SK-N-SH treated with all-trans-retinoic acid at 6 μM for 48 hours (cell line): ENCODE measurements around the gene PCDHGB2.

Source experiments
- ARNTL ChIP-seq: fragments of 450-650 bp; formaldehyde crosslinking; IDR thresholded peaks from 2 replicates; pipeline ENCODE4 v1.5.0; 2020; ENCODE audit warnings: low read depth, mild to moderate bottlenecking, moderate library complexity, borderline replicate concordance
- BACH2 ChIP-seq: fragments of 250-450 bp; sonication (Bioruptor Pico); IDR thresholded peaks from 2 replicates; pipeline ENCODE4 v1.9.0; 2021; ENCODE audit warnings: mild to moderate bottlenecking, borderline replicate concordance
- ZFP3 ChIP-seq: fragments of 250-450 bp; sonication (Bioruptor Pico); IDR thresholded peaks from 2 replicates; pipeline ENCODE4 v1.5.0; 2020; ENCODE audit warnings: mild to moderate bottlenecking, moderate library complexity
- ZFP30 ChIP-seq: fragments of 450-650 bp; formaldehyde crosslinking; IDR thresholded peaks from 2 replicates; pipeline ENCODE4 v1.5.0; 2022; ENCODE audit warnings: mild to moderate bottlenecking, moderate library complexity
- ZNF70 ChIP-seq: fragments of 450-650 bp; formaldehyde crosslinking; IDR thresholded peaks from 2 replicates; pipeline ENCODE4 v1.5.0; 2020; ENCODE audit warnings: mild to moderate bottlenecking, moderate library complexity
- ZNF8 ChIP-seq: fragments of 450-650 bp; formaldehyde crosslinking; IDR thresholded peaks from 2 replicates; pipeline ENCODE4 v1.5.0; 2020; ENCODE audit warnings: mild to moderate bottlenecking, moderate library complexity
- TF ChIP-seq, protein P1 (sequence below): fragments of 250-450 bp; sonication (Bioruptor Pico); IDR thresholded peaks from 2 replicates; pipeline ENCODE4 v1.8.0; 2020; ENCODE audit warnings: mild to moderate bottlenecking, moderate library complexity, borderline replicate concordance

DNA sequence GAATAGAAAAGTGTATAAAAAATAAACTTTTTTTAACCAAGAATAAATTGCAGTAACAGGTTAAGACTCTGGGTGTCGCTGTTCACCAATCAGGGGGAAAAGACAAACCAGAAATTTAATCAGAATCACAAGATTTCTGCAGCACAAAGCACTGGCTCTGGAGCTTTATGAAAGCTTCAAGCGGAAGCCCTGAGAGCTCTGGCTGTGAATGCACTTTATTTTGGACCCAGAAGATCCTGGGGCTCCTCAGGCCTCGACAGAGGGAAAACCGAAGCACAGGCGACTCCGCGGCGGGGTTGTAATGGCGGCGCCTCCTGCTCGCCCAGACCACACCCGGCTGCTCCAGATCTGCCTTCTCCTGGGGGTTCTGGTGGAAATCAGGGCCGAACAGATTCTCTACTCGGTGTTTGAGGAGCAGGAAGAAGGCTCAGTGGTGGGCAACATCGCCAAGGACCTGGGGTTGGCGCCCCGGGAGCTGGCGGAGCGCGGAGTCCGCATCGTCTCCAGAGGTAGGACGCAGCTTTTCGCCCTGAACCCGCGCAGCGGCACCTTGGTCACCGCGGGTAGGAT is 4.8 kb upstream of the PCDHGB2 start, which contains the start of gene PCDHGA4:
- TF ChIP-seq ARNTL (no peak), ZFP3 (CRISPR knock-in tag) (no peak), ZNF8 (no peak), ZFP30 (CRISPR knock-in tag) (no peak), BACH2 (CRISPR knock-in tag) (no peak), ZNF70 (CRISPR knock-in tag) (no peak)
- TF ChIP-seq, protein P1, sequence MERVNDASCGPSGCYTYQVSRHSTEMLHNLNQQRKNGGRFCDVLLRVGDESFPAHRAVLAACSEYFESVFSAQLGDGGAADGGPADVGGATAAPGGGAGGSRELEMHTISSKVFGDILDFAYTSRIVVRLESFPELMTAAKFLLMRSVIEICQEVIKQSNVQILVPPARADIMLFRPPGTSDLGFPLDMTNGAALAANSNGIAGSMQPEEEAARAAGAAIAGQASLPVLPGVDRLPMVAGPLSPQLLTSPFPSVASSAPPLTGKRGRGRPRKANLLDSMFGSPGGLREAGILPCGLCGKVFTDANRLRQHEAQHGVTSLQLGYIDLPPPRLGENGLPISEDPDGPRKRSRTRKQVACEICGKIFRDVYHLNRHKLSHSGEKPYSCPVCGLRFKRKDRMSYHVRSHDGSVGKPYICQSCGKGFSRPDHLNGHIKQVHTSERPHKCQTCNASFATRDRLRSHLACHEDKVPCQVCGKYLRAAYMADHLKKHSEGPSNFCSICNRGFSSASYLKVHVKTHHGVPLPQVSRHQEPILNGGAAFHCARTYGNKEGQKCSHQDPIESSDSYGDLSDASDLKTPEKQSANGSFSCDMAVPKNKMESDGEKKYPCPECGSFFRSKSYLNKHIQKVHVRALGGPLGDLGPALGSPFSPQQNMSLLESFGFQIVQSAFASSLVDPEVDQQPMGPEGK (CRISPR knock-in tag): no peak
